ENCODE results near the gene HIGD1C.

GRCh38 chr12:50981319-50982239 lies 29.2 kb downstream of the HIGD1C start:
- TF ChIP-seq CTCF (IDR thresholded peaks at IDR 0.05; ENCODE audit: low read depth, low read length, missing input control) (no peak), YY1 (IDR thresholded peaks at IDR 0.05) (no peak), SP1 (IDR thresholded peaks at IDR 0.05) (no peak)
